Smooth muscle cell (in vitro differentiated cells): ENCODE data around the gene MYO1B. TPM values are rescaled to one million over a fixed set of nuclear protein-coding genes. Genes with fewer than 3 reads are reported as not detected.

Experiments used
- DNase-seq: peaks from one replicate; lab custom pipeline; 2025; ENCODE audit not compliant: unreplicated experiment; lab: John Stamatoyannopoulos, UW
- H2AFZ ChIP-seq: fragments of 200-600 bp; sonication (generic); 2 replicates; pipeline ENCODE4 v1.6.0; 2016; ENCODE audit warnings: antibody characterized with exemption, low read depth, mild to moderate bottlenecking
- H3F3A ChIP-seq: fragments of 200-600 bp; sonication (generic); 2 replicates; pipeline ENCODE4 v1.6.0; 2017; ENCODE audit warnings: antibody characterized with exemption, low read depth
- H3K27ac ChIP-seq: fragments of 200-600 bp; sonication (generic); 2 replicates; pipeline ENCODE4 v1.5.1; 2016; ENCODE audit warnings: low read depth, mild to moderate bottlenecking
- H3K27me3 ChIP-seq: fragments of 200-600 bp; sonication (generic); 2 replicates; pipeline ENCODE4 v1.6.1; 2016; ENCODE audit warnings: low read depth, mild to moderate bottlenecking
- H3K36me3 ChIP-seq: fragments of 200-600 bp; sonication (generic); 2 replicates; pipeline ENCODE4 v1.5.1; 2016; ENCODE audit warnings: low read depth
- H3K4me1 ChIP-seq: fragments of 200-600 bp; sonication (generic); 2 replicates; pipeline ENCODE4 v1.5.1; 2016; ENCODE audit warnings: low read depth
- H3K4me2 ChIP-seq: fragments of 200-600 bp; sonication (generic); 2 replicates; pipeline ENCODE4 v1.6.0; 2016; ENCODE audit warnings: mild to moderate bottlenecking
- H3K4me3 ChIP-seq: fragments of 200-600 bp; sonication (generic); 2 replicates; pipeline ENCODE4 v1.5.1; 2016; ENCODE audit warnings: mild to moderate bottlenecking
- H3K79me2 ChIP-seq: fragments of 200-600 bp; sonication (generic); 2 replicates; pipeline ENCODE4 v1.6.0; 2016; ENCODE audit warnings: low read depth, mild to moderate bottlenecking
- H3K9ac ChIP-seq: fragments of 200-600 bp; sonication (generic); 2 replicates; pipeline ENCODE4 v1.6.0; 2016; ENCODE audit warnings: low read depth
- H3K9me3 ChIP-seq: fragments of 200-600 bp; sonication (generic); replicated peaks from 2 replicates; pipeline ENCODE4 v1.5.1; 2016; ENCODE audit warnings: low read depth
- H4K20me1 ChIP-seq: fragments of 200-600 bp; sonication (generic); 2 replicates; pipeline ENCODE4 v1.6.0; 2016; ENCODE audit warnings: low read depth
- WGBS: methylation state at CpG from one replicate; pipeline ENCODE4 v1.1.7; 2016; ENCODE audit warnings: low lambda C conversion rate; 5-methylcytosine and 5-hydroxymethylcytosine counted together
- polyA plus RNA-seq: library from polyadenylated mRNA; unstranded; fragments of >200 nt; fragmentation: Nextera tagmentation; extraction: Ambion mirVana; gene quantifications from 2 replicates; pipeline ENCODE4 v1.2.1, GENCODE V29; 2016
- total RNA-seq: library from RNA; depleted of rRNA; stranded (reverse); fragments of >200 nt; gene quantifications from 2 replicates; pipeline ENCODE4 v1.2.3, GENCODE V29; 2014
- TF ChIP-seq, protein P1 (sequence below): fragments of 200-600 bp; sonication (generic); IDR thresholded peaks from 2 replicates; pipeline ENCODE4 v1.5.1; 2017; ENCODE audit warnings: borderline replicate concordance, mild to moderate bottlenecking, antibody characterized with exemption; ENCODE audit not compliant: insufficient read depth, poor library complexity, severe bottlenecking

The MYO1B gene
- total and polyA plus RNA-seq, 2 experiments from 2014 or later: 58.8 to 133 TPM

DNA sequence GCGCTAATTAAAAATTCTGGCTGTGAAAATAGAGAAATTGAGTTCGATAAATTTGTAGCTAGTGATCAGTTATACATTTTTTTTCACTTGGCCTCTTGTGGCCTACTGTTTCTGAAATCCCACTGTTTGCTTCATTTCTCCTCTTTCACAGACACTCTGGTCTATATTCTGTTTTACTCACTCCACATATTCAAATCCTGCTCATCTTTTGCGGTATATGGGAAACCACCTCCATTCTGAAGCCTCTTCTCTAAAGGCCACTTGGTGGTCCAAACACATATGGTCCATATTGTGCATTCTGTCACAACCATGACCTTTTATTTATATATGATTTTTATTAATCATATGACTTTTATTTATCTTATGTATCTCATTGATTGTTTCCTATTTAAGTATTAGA lies 67.0 kb downstream of the MYO1B start:
- H4K20me1 ChIP-seq: peaks cover 68% of the 10 kb centered on the region
- H3K27ac ChIP-seq: peak overlapping the region; percentile 48
- H3K9me3 ChIP-seq: no peaks in the 10 kb centered on the region
- peaks cover 5% of the 10 kb centered on the region for H3F3A ChIP-seq
- H3K4me2 ChIP-seq: no peak overlapping the region
- no peaks in the 10 kb centered on the region for H3K36me3 ChIP-seq
- no peaks in the 10 kb centered on the region for H3K27me3 ChIP-seq
- peaks cover 2% of the 10 kb centered on the region for H3K4me1 ChIP-seq
- WGBS: 94% methylated on average over 3 of the region's 3 CpGs
- no peak overlapping the region for H3K9ac ChIP-seq
- no peak overlapping the region for H3K4me3 ChIP-seq
- no peak for DNase-seq
- TF ChIP-seq, protein P1, sequence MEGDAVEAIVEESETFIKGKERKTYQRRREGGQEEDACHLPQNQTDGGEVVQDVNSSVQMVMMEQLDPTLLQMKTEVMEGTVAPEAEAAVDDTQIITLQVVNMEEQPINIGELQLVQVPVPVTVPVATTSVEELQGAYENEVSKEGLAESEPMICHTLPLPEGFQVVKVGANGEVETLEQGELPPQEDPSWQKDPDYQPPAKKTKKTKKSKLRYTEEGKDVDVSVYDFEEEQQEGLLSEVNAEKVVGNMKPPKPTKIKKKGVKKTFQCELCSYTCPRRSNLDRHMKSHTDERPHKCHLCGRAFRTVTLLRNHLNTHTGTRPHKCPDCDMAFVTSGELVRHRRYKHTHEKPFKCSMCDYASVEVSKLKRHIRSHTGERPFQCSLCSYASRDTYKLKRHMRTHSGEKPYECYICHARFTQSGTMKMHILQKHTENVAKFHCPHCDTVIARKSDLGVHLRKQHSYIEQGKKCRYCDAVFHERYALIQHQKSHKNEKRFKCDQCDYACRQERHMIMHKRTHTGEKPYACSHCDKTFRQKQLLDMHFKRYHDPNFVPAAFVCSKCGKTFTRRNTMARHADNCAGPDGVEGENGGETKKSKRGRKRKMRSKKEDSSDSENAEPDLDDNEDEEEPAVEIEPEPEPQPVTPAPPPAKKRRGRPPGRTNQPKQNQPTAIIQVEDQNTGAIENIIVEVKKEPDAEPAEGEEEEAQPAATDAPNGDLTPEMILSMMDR: no peak
- H3K79me2 ChIP-seq: peaks cover 92% of the 10 kb centered on the region
- no peak overlapping the region for H2AFZ ChIP-seq

DNA sequence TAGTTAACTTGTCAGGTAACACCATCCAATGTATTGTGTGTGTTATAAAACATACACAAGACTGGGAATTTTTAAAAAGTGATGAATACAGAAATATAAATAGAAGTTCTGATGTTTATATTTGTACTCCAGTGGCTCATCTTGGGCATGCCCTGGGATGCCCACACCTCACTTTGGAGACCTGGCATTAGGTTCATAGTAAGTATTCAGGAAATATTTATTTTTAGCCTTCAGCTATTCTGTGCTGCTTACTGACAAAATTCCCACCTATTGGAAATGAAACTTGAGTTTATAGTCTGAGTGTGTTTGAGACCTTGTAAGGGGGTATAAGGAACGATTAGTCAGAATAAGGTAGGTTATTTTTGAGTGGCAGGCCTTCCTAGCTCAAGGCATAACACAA lies 67.5 kb downstream of the MYO1B start:
- no peaks in the 10 kb centered on the region for H3K9me3 ChIP-seq
- H4K20me1 ChIP-seq: peaks cover 68% of the 10 kb centered on the region
- TF ChIP-seq, protein P1: no peak
- WGBS: 100% methylated on average over 1 of the region's 1 CpG
- H3K36me3 ChIP-seq: no peaks in the 10 kb centered on the region
- peaks cover 2% of the 10 kb centered on the region for H3K4me1 ChIP-seq
- H3K27me3 ChIP-seq: no peaks in the 10 kb centered on the region
- no peak overlapping the region for H3K4me3 ChIP-seq
- no peak overlapping the region for H3K9ac ChIP-seq
- H3K27ac ChIP-seq: no peak overlapping the region
- no peak overlapping the region for H3K4me2 ChIP-seq
- DNase-seq: no peak
- H2AFZ ChIP-seq: no peak overlapping the region
- H3K79me2 ChIP-seq: peaks cover 92% of the 10 kb centered on the region
- peaks cover 7% of the 10 kb centered on the region for H3F3A ChIP-seq

DNA sequence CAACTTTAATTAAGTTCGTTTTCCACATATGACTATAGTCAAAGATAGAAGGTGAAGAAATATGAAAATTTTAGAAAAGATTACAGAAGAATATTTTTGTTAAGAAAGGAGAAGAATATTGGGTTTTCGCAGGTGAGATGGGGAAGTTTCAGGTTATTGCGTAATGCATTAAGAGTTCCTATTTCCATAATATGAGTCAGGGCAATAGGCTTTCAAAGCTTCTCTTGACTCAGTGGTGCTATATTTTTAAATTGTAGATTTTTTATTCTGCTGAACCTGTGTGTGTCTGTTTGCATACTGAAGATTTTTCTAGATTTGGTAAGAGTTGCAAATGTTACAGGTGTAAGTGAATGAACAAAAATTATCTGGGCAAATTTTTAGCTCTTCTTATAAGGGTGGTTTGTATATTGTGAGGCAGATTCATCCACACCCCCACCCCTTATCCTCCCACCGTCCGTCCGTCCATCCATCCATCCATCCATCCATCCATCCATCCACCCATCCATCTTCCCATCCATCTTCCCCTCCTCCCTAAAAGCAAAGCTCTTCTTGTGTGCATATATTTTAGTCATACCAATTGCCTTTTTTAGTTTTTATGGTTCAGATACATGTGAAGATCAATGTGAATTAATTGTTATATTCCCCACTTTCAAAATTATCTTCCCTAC lies 69.6 kb downstream of the MYO1B start:
- no peak overlapping the region for H2AFZ ChIP-seq
- peaks cover 22% of the 10 kb centered on the region for H3K4me1 ChIP-seq
- no peak overlapping the region for H3K27ac ChIP-seq
- no peaks in the 10 kb centered on the region for H3K9me3 ChIP-seq
- no peak overlapping the region for H3K4me3 ChIP-seq
- no peak for DNase-seq
- TF ChIP-seq, protein P1: no peak
- H3K9ac ChIP-seq: no peak overlapping the region
- H3K27me3 ChIP-seq: no peaks in the 10 kb centered on the region
- no peak overlapping the region for H3K4me2 ChIP-seq
- WGBS: over 99% methylated on average over 6 of the region's 6 CpGs
- peaks cover 22% of the 10 kb centered on the region for H3F3A ChIP-seq
- peaks cover 76% of the 10 kb centered on the region for H3K79me2 ChIP-seq
- no peaks in the 10 kb centered on the region for H3K36me3 ChIP-seq
- H4K20me1 ChIP-seq: peaks cover 65% of the 10 kb centered on the region

DNA sequence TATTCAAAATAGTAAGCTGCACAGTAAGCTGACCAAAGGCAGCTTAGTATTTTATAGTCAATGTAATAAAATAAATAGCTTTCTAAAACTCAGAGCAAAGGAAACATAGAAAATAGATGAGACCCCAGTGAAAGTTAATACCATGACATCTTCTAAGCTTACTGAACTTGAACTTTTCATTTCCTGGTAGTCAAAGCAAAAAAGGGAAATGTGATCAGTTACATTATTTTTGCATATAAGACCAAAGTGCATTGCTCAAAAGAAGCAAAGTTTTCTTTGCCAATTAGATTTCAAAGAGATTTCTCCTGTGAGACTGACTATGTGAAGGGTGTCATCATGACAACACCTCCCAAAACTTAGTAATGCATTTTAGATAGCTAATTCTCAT lies 70.2 kb downstream of the MYO1B start:
- Histone ChIP-seq H3K4me3 (no peak overlapping the region), H2AFZ (no peak overlapping the region), H3K4me2 (no peak overlapping the region), H3F3A (peaks cover 23% of the 10 kb centered on the region), H3K27me3 (no peaks in the 10 kb centered on the region), H3K4me1 (peaks cover 23% of the 10 kb centered on the region), H3K36me3 (no peaks in the 10 kb centered on the region), H3K27ac (no peak overlapping the region), H3K9me3 (no peaks in the 10 kb centered on the region), H3K79me2 (peaks cover 76% of the 10 kb centered on the region), H4K20me1 (peaks cover 62% of the 10 kb centered on the region), H3K9ac (no peak overlapping the region)
- DNase-seq: no peak
- TF ChIP-seq, protein P1: no peak
